Subcutaneous adipose tissue (tissue), 4 donors: ENCODE measurements around the gene PDE4D. TPM values are rescaled to one million over a fixed set of nuclear protein-coding genes. Genes with fewer than 3 reads are reported as not detected.

Experiments
- total RNA-seq, 4 donors: library from RNA; depleted of rRNA; stranded (reverse); fragments of >200 nt; gene quantifications; one replicate each; pipeline ENCODE4 v1.1.0, GENCODE V29; 2016
- TF ChIP-seq, protein P1 (sequence below): fragments of 450-650 bp; IDR thresholded peaks from one replicate; pipeline ENCODE4 v1.5.1; 2016; ENCODE audit warnings: low read depth, mild to moderate bottlenecking, control low read depth, antibody characterized with exemption, moderate library complexity

PDE4D gene
- total RNA-seq, 4 donors from 2014 or later = 15.0 to 24.0 (median 18.5) TPM

- TF ChIP-seq, protein P1, sequence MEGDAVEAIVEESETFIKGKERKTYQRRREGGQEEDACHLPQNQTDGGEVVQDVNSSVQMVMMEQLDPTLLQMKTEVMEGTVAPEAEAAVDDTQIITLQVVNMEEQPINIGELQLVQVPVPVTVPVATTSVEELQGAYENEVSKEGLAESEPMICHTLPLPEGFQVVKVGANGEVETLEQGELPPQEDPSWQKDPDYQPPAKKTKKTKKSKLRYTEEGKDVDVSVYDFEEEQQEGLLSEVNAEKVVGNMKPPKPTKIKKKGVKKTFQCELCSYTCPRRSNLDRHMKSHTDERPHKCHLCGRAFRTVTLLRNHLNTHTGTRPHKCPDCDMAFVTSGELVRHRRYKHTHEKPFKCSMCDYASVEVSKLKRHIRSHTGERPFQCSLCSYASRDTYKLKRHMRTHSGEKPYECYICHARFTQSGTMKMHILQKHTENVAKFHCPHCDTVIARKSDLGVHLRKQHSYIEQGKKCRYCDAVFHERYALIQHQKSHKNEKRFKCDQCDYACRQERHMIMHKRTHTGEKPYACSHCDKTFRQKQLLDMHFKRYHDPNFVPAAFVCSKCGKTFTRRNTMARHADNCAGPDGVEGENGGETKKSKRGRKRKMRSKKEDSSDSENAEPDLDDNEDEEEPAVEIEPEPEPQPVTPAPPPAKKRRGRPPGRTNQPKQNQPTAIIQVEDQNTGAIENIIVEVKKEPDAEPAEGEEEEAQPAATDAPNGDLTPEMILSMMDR = no peak
These were observed 872.8 kb downstream of the PDE4D start for GRCh38 chr5:59020611-59021285.

GRCh38 chr5:59019078-59019477 lies 874.4 kb downstream of the PDE4D start:
- TF ChIP-seq, protein P1 = no peak

- TF ChIP-seq, protein P1 = no peak
These were observed 876.6 kb downstream of the PDE4D start for GRCh38 chr5:59016925-59017324.

GRCh38 chr5:59008816-59009473 lies 884.6 kb downstream of the PDE4D start:
- TF ChIP-seq, protein P1 = no peak

DNA sequence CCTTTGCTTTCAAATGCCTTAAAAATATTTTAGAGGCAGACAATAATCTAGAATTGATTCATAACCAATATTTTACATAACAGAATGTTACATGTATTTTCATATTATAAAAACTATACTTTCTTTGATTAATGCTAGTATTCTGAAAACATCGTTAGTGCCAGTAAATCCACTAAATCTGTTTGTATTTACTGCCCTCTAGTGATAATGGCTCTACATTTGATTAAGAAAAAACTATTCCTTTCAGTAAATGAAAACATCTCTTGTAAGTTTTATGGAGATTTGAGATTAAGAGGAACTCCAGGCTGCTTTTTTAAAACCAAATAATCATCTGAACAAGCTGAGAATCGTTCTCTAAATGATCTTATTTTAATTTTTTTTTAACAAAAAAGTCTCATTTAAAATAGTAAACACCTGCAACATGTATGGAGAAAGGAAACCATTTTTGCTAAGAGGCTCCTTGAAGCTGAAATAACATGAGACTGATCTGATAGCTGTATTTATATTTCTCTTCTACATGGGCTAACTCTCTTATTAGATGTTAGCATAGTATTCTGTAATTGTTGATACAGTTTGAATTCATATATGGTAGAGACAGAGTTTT lies 886.0 kb downstream of the PDE4D start:
- TF ChIP-seq, protein P1 = no peak

GRCh38 chr5:59005934-59006701 lies 887.4 kb downstream of the PDE4D start:
- TF ChIP-seq, protein P1 = no peak

- TF ChIP-seq, protein P1 = no peak
These were observed 889.9 kb downstream of the PDE4D start for GRCh38 chr5:59003641-59004040.
